HFFc6 (cell line): ENCODE data around the gene FHIT. TPM values are rescaled to one million over a fixed set of nuclear protein-coding genes. Genes with fewer than 3 reads are reported as not detected.

Source experiments
- DNase-seq: peaks from one replicate; pipeline ENCODE4 v3.0.0-alpha.2; 2018
- H3K27ac Mint-ChIP-seq: 2 replicates; pipeline ENCODE4 v1.8.0; 2020; ENCODE audit warnings: mild to moderate bottlenecking, mixed read lengths
- H3K27me3 Mint-ChIP-seq: 2 replicates; pipeline ENCODE4 v1.8.0; 2021; ENCODE audit warnings: mild to moderate bottlenecking, moderate library complexity, mixed read lengths; ENCODE audit not compliant: insufficient read depth
- H3K36me3 Mint-ChIP-seq: 2 replicates; pipeline ENCODE4 v1.8.0; 2021; ENCODE audit warnings: low read depth, mixed read lengths
- H3K4me1 Mint-ChIP-seq: 2 replicates; pipeline ENCODE4 v1.8.0; 2020; ENCODE audit warnings: low read depth, mixed read lengths
- H3K4me3 Mint-ChIP-seq: 2 replicates; pipeline ENCODE4 v1.8.0; 2020; ENCODE audit warnings: mild to moderate bottlenecking, moderate library complexity, mixed read lengths
- H3K9me3 Mint-ChIP-seq: 2 replicates; pipeline ENCODE4 v1.8.0; 2020; ENCODE audit warnings: mild to moderate bottlenecking, mixed read lengths
- CTCF ChIP-seq: fragments of 200-600 bp; sonication (generic); IDR thresholded peaks from 2 replicates; pipeline ENCODE4 v1.5.0; 2021; ENCODE audit warnings: antibody characterized with exemption, mild to moderate bottlenecking
- total RNA-seq, 6 experiments: library from RNA; stranded (reverse); fragmentation: NEBNext Ultra II Directional; extraction: Animal tissue kit (Norgen Biotek cat#: 25700); gene quantifications; 2 replicates in 1 of 6; 3 replicates in 5 of 6; pipeline ENCODE4 v1.2.3, GENCODE V29; 2021

Gene FHIT
- total RNA-seq, 6 experiments from 2014 or later = 0.33 to 0.38 TPM; not detected in 4

- H3K27me3 Mint-ChIP-seq = no peaks in the 10 kb centered on the region
- TF ChIP-seq CTCF = no peak
Measured at GRCh38 chr3:61158667-61159066, 92.6 kb downstream of the FHIT start.

DNA sequence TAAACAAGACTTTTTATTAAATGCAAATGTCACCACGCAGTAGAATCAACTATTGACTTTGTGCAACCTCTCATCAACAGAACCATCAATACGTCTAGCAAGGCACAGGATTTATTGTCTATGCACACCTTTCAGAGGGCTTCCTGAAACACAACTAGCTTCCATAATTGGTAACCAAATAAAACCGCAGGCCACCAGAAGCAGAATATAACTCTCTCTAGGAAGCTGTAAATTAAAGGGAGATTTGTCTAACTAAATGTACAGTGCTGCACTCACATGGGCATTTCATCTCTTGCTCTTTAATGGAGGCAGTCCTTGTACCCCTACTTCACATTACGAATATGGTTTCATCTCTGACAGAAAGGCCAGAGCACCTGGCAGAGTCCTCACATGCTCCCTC, 93.0 kb downstream of the FHIT start:
- Mint-ChIP-seq H3K4me1 (no peaks in the 10 kb centered on the region), H3K9me3 (peaks cover 24% of the 10 kb centered on the region; the same call in 1 of the 2 replicates), H3K4me3 (no peak overlapping the region), H3K36me3 (no peaks in the 10 kb centered on the region), H3K27me3 (no peaks in the 10 kb centered on the region), H3K27ac (no peak overlapping the region)
- TF ChIP-seq CTCF = no peak
- DNase-seq = no peak

More at GRCh38 chr3:61158667-61159066, 92.6 kb downstream of the FHIT start:
- Mint-ChIP-seq H3K9me3 (peaks cover 25% of the 10 kb centered on the region; the same call in 1 of the 2 replicates), H3K27ac (no peak overlapping the region), H3K4me3 (no peak overlapping the region), H3K36me3 (no peaks in the 10 kb centered on the region), H3K4me1 (no peaks in the 10 kb centered on the region)
- DNase-seq = no peak

GRCh38 chr3:61157414-61157813, 93.8 kb downstream of the FHIT start:
- no peaks in the 10 kb centered on the region for H3K4me1 Mint-ChIP-seq
- DNase-seq = no peak
- no peak overlapping the region for H3K27ac Mint-ChIP-seq
- TF ChIP-seq CTCF = no peak
- no peaks in the 10 kb centered on the region for H3K36me3 Mint-ChIP-seq
- H3K27me3 Mint-ChIP-seq = no peaks in the 10 kb centered on the region
- no peak overlapping the region for H3K4me3 Mint-ChIP-seq
- H3K9me3 Mint-ChIP-seq = peaks cover 29% of the 10 kb centered on the region

DNA sequence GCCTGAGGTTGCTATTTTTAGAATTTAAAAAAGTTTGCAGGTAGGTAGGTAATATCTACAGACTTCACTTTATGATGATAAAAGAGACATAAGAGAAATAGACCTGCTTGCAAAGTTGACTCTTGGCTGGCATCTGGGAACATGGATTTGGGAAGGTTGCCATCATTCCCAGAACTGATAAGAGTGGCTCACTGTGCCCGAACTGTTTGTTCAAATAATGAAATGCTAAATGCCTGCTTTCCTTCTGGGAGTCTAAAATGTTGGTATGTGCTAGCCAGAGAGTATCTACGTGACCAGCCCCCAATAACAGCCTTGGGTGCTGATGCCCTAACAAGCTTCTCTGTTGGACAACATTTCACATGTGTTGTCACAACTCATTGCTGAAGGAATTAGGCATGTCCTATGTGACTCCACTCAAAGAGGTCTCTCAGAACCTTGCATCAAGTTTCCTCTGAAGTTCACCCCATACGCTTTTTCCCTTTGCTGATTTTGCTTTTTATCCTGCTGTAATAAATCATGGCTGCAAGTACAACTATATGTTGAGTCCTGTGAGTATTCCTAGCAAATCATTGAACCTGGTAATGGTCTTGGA, 95.5 kb downstream of the FHIT start:
- H3K36me3 Mint-ChIP-seq = no peaks in the 10 kb centered on the region
- H3K9me3 Mint-ChIP-seq = peaks cover 35% of the 10 kb centered on the region
- H3K4me3 Mint-ChIP-seq = no peak overlapping the region
- no peak for TF ChIP-seq CTCF
- H3K27me3 Mint-ChIP-seq = no peaks in the 10 kb centered on the region
- H3K27ac Mint-ChIP-seq = no peak overlapping the region
- no peaks in the 10 kb centered on the region for H3K4me1 Mint-ChIP-seq
- no peak for DNase-seq

- peaks cover 30% of the 10 kb centered on the region for H3K9me3 Mint-ChIP-seq
- H3K4me3 Mint-ChIP-seq = no peak overlapping the region
- no peak overlapping the region for H3K27ac Mint-ChIP-seq
- no peaks in the 10 kb centered on the region for H3K36me3 Mint-ChIP-seq
- no peaks in the 10 kb centered on the region for H3K27me3 Mint-ChIP-seq
- no peak for DNase-seq
- H3K4me1 Mint-ChIP-seq = no peaks in the 10 kb centered on the region
- TF ChIP-seq CTCF = no peak
Measured at GRCh38 chr3:61154457-61155198, 96.6 kb downstream of the FHIT start.
